Measurements from ENCODE around the gene RPS21. TPM values are rescaled to one million over a fixed set of nuclear protein-coding genes. Genes with fewer than 3 reads are reported as not detected.

RPS21 gene
- total and polyA plus RNA-seq, 9 of the 15 experiments (the other 6 are each of a cell fraction or from before 2014, with no cell fraction given): 1,380 to 5,647 (median 3,091) TPM

DNA sequence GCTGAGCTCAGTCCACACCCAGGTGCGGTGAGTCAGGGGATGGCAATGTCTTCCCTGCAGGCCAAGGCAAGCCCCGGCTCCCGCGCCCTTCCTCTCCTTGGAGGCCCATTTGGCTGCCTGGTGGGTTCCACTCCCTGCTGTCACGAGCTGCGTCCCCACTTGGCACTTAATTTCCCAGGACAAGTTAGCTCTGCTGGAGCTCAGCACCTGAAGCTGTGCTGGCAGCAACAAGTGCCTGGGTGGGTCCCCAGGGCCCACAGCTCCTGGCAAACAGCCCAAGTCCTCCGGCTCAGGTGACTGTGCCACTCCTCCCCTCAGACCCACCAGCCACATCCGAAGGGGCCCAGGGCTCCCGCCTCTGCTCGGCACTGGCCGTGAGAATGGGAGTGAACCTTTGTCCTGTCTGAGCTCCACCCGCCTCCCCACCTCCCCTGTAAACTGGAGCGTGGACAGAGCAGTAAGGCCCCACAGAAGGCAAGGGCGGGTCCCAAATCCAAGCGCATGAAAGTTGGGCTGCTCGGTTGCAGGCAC lies 36.7 kb upstream of the RPS21 start:
- peaks cover 6% of the 10 kb centered on the region; the same call in 2 of the 3 replicates for H3K79me2 ChIP-seq (ENCODE audit: control insufficient read depth, insufficient read depth, low read length)
- BruUV-seq (replicated peaks): no TSS peak
- no peak overlapping the region for H2AFZ ChIP-seq (ENCODE audit: low read depth, low read length)
- no peak for TF ChIP-seq KLF16 (IDR thresholded peaks at IDR 0.05)
- TF ChIP-seq ZNF232 (CRISPR knock-in tag; IDR thresholded peaks at IDR 0.05): no peak
- peak; percentile 60 for TF ChIP-seq ZNF121 (CRISPR knock-in tag; conservative IDR thresholded peaks at IDR 0.05)
- TF ChIP-seq, protein P1, sequence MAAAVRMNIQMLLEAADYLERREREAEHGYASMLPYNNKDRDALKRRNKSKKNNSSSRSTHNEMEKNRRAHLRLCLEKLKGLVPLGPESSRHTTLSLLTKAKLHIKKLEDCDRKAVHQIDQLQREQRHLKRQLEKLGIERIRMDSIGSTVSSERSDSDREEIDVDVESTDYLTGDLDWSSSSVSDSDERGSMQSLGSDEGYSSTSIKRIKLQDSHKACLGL (CRISPR knock-in tag; IDR thresholded peaks at IDR 0.05; ENCODE audit: borderline replicate concordance, poor library complexity, severe bottlenecking): no peak
- no peak for TF ChIP-seq ZNF785 (CRISPR knock-in tag; IDR thresholded peaks at IDR 0.05)
- no peak for TF ChIP-seq ZNF76 (CRISPR knock-in tag; IDR thresholded peaks at IDR 0.05; ENCODE audit: borderline replicate concordance)
- no peak for TF ChIP-seq SIX5 (IDR thresholded peaks at IDR 0.05; ENCODE audit: borderline replicate concordance in 1 of 2, insufficient read depth in 1 of 2, low read depth in 1 of 2, low read length in 2 of 2)
- TF ChIP-seq ZNF347 (CRISPR knock-in tag; IDR thresholded peaks at IDR 0.05; ENCODE audit: low read depth): no peak
- H3K9me1 ChIP-seq (ENCODE audit: control insufficient read depth, insufficient read depth, low read length): peaks cover 2% of the 10 kb centered on the region
- no peak overlapping the region for H3K9ac ChIP-seq (ENCODE audit: insufficient read depth in 1 of 2, low read depth in 2 of 2, low read length in 2 of 2)
- DNase-seq (ENCODE audit: extremely low read depth in 1 of 4, low spot score in 3 of 4): no peak
- peaks cover 0 to 48% of the 10 kb centered on the region in 2 experiments; a peak in 2 of 5 replicates for H3K4me1 ChIP-seq (replicated peaks in 1 of 2; ENCODE audit: control insufficient read depth in 2 of 2, insufficient read depth in 2 of 2, low read length in 2 of 2)
- H3K4me3 ChIP-seq: no peak overlapping the region
- H3K4me2 ChIP-seq (ENCODE audit: insufficient read depth, low read length): no peak overlapping the region
- H3K36me3 ChIP-seq (ENCODE audit: control insufficient read depth, insufficient read depth, low read length): peaks cover 76% of the 10 kb centered on the region; the same call in 2 of the 3 replicates
- FAIRE-seq: no peak
- ATAC-seq: no peak
- ChIA-PET POLR2A (interaction anchor here (0.7 to 1.3 kb wide), 4 partner anchors 9 to 26 kb away, joined by 3 to 5 read pairs (median 4); no protein-coding TSS in a partner anchor), CTCF (ENCODE audit: low intra/inter-chr PET ratio) (no interaction called here)
- no peaks in the 10 kb centered on the region for H4K20me1 ChIP-seq (replicated peaks; ENCODE audit: control insufficient read depth, insufficient read depth, low read length)
- H3K9me3 ChIP-seq (replicated peaks; ENCODE audit: control insufficient read depth, insufficient read depth, low read depth, low read length): no peaks in the 10 kb centered on the region
- intact Hi-C loops (cut with micrococcal nuclease) (no loop called here), in situ Hi-C loops (cut with MboI) (no loop called here)
- H3K27me3 ChIP-seq (ENCODE audit: control insufficient read depth in 2 of 2, insufficient read depth in 2 of 2, low read length in 2 of 2): no peaks in the 10 kb centered on the region
- H3K27ac ChIP-seq (ENCODE audit: extremely low read depth, low read depth, low read length): no peak overlapping the region
- WGBS (ENCODE audit: insufficient coverage, low coverage, missing lambda C conversion rate): 84% methylated on average over 14 of the region's 16 CpGs
